Sigmoid colon (tissue), 4 donors: ENCODE results near the gene PRR12.

Experiments used
- EP300 ChIP-seq, 4 donors: sonication (generic); formaldehyde crosslinking; IDR thresholded peaks; one replicate each; pipeline ENCODE4 v1.6.1; 2017; ENCODE audit warnings: antibody characterized with exemption in 4 of 4
- TF ChIP-seq, protein P1 (sequence below), 4 experiments: fragments of 450-650 bp in 3 of 4; fragments of 200-600 bp in 1 of 4; IDR thresholded peaks; one replicate each; pipeline ENCODE4 v1.5.1; 2016 to 2019; ENCODE audit warnings: antibody characterized with exemption in 4 of 4, mild to moderate bottlenecking in 3 of 4, moderate library complexity in 2 of 4

DNA sequence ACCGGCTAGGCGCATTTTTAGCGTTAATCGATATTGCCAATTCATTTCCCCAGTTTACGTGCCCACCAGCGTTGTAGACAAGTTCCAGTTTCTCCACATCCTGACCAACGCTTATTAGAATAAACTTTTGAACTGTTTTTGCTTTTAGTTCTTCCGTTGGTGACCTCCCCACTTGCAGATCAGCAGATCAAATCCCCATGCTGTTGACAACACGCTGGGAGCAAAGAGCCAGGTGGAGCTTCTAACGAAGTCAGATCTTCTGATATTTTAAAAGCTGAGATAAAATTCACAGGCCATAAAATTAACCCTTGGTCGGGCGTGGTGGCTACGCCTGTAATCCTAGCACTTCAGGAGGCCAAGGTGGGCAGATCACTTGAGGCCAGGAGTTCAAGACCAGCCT, 41.9 kb upstream of the PRR12 start:
- TF ChIP-seq, protein P1, sequence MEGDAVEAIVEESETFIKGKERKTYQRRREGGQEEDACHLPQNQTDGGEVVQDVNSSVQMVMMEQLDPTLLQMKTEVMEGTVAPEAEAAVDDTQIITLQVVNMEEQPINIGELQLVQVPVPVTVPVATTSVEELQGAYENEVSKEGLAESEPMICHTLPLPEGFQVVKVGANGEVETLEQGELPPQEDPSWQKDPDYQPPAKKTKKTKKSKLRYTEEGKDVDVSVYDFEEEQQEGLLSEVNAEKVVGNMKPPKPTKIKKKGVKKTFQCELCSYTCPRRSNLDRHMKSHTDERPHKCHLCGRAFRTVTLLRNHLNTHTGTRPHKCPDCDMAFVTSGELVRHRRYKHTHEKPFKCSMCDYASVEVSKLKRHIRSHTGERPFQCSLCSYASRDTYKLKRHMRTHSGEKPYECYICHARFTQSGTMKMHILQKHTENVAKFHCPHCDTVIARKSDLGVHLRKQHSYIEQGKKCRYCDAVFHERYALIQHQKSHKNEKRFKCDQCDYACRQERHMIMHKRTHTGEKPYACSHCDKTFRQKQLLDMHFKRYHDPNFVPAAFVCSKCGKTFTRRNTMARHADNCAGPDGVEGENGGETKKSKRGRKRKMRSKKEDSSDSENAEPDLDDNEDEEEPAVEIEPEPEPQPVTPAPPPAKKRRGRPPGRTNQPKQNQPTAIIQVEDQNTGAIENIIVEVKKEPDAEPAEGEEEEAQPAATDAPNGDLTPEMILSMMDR (IDR thresholded peaks at IDR 0.05), result no peak
- no peak for TF ChIP-seq EP300 (IDR thresholded peaks at IDR 0.05)
